ENCODE data around the gene ECEL1. TPM values are rescaled to one million over a fixed set of nuclear protein-coding genes. Genes with fewer than 3 reads are reported as not detected.

The ECEL1 gene
- total RNA-seq, 1 experiment from 2014 or later = not detected

GRCh38 chr2:232532419-232532818 is 44.8 kb upstream of the ECEL1 start:
- peak overlapping the region; percentile 27 for H3K4me2 ChIP-seq (ENCODE audit: low read depth, low read length, poor library complexity, severe bottlenecking)
- DNase-seq = peak; percentile 89
- peaks cover 19% of the 10 kb centered on the region; the same call in 1 of the 2 replicates for H4K20me1 ChIP-seq (ENCODE audit: insufficient read depth, low read depth, low read length)
- no peak overlapping the region for H3K27ac ChIP-seq (ENCODE audit: low read length)
- no peaks in the 10 kb centered on the region for H3K79me2 ChIP-seq (ENCODE audit: low read length)
- H2AFZ ChIP-seq (ENCODE audit: low read length) = no peak overlapping the region
- no peak overlapping the region for H3K9ac ChIP-seq (ENCODE audit: low read length)
- no peaks in the 10 kb centered on the region; the same call in 1 of the 2 replicates for H3K36me3 ChIP-seq (ENCODE audit: insufficient read depth, low read length)
- peaks cover 16% of the 10 kb centered on the region for H3K4me1 ChIP-seq (ENCODE audit: low read length)
- H3K9me3 ChIP-seq (ENCODE audit: low read length) = peaks cover 7% of the 10 kb centered on the region
- no peaks in the 10 kb centered on the region for H3K9me2 ChIP-seq (replicated peaks; ENCODE audit: insufficient read depth, low read length)
- H3K4me3 ChIP-seq (ENCODE audit: low read length) = no peak overlapping the region
- H3K27me3 ChIP-seq (ENCODE audit: low read length) = peaks cover 5% of the 10 kb centered on the region; the same call in 1 of the 2 replicates

DNA sequence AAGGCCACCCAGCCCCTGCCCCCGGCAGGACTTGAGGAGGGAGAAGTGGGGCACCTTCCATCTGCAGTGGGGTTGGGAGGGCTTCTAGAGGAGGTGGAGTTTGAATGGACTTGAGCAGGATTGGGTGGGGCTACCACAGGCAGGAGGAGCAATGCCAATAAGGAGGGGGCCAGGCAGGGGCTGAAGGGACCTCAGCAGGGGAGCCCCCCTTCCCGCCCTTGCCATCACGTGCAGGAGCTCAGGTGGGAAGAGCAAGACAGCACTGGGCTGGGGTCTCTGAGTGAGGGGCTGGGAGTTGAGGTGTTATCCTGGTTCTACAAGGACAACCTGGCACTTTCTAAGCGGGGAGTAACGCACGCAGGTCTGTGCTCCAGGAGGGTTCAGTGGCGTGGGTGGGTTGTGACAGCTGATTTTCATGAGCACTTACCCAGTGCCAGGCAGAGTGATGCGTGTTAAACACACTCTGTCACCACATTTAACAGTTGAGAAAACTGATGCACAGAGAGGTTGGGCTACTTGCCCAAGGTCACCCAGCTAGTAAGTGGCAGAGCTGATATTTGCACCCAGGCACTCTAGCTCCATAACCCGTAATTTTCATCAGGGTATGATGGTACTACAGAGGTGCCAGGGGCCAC is 43.1 kb upstream of the ECEL1 start:
- Histone ChIP-seq H3K4me3 (ENCODE audit: low read length) (no peak overlapping the region), H3K9ac (ENCODE audit: low read length) (no peak overlapping the region), H3K36me3 (ENCODE audit: insufficient read depth, low read length) (no peaks in the 10 kb centered on the region), H4K20me1 (ENCODE audit: insufficient read depth, low read depth, low read length) (peaks cover 9% of the 10 kb centered on the region; the same call in 1 of the 2 replicates), H3K27me3 (ENCODE audit: low read length) (0 out of 2 replicates have a peak, but pooled peaks cover 3% of the 10 kb centered on the region), H3K27ac (ENCODE audit: low read length) (no peak overlapping the region), H3K9me3 (ENCODE audit: low read length) (no peaks in the 10 kb centered on the region), H3K9me2 (replicated peaks; ENCODE audit: insufficient read depth, low read length) (no peaks in the 10 kb centered on the region), H2AFZ (ENCODE audit: low read length) (no peak overlapping the region), H3K79me2 (ENCODE audit: low read length) (no peaks in the 10 kb centered on the region), H3K4me1 (ENCODE audit: low read length) (peaks cover 16% of the 10 kb centered on the region), H3K4me2 (ENCODE audit: low read depth, low read length, poor library complexity, severe bottlenecking) (no peak overlapping the region)
- no peak for DNase-seq

DNA sequence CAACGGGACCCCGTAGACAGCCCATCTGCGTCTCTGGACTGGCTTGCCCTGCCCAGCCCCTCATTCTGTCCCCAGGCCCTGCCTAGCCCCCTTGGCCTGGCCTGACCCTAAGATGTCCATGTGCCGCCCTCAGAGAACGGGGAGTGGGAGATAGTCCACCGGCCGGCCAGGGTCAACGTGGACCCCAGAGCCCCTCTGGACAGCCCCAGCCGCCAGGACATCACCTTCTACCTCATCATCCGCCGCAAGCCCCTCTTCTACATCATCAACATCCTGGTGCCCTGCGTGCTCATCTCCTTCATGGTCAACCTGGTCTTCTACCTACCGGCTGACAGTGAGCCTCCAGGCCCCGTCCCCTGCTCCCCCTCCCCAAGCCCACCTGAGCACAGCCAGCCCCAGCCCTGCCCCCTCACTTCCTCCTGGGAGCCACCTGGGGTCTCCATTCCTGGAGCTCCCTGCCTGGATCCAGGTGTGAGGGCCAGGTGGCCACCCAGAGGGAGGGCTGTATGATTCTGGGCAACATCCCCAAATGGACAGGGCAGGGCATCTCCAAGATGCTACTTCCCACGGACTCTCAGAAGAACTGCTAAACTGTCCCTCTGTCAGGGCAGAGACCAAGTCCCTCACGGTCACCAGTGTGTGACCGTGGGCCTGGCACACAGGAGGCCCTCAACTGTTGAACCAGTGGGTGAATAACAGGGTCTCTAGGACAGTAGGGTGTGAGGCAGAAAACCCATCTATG is 42.3 kb upstream of the ECEL1 start:
- H3K27ac ChIP-seq (ENCODE audit: low read length) = no peak overlapping the region
- H2AFZ ChIP-seq (ENCODE audit: low read length) = no peak overlapping the region
- H3K79me2 ChIP-seq (ENCODE audit: low read length) = no peaks in the 10 kb centered on the region
- no peak overlapping the region for H3K4me2 ChIP-seq (ENCODE audit: low read depth, low read length, poor library complexity, severe bottlenecking)
- H3K4me1 ChIP-seq (ENCODE audit: low read length) = peaks cover 16% of the 10 kb centered on the region
- no peaks in the 10 kb centered on the region for H3K36me3 ChIP-seq (ENCODE audit: insufficient read depth, low read length)
- H3K9me3 ChIP-seq (ENCODE audit: low read length) = no peaks in the 10 kb centered on the region
- DNase-seq = no peak
- H4K20me1 ChIP-seq (ENCODE audit: insufficient read depth, low read depth, low read length) = peaks cover 9% of the 10 kb centered on the region; the same call in 1 of the 2 replicates
- no peak overlapping the region for H3K9ac ChIP-seq (ENCODE audit: low read length)
- no peaks in the 10 kb centered on the region for H3K9me2 ChIP-seq (replicated peaks; ENCODE audit: insufficient read depth, low read length)
- H3K27me3 ChIP-seq (ENCODE audit: low read length) = 0 out of 2 replicates have a peak, but pooled peaks cover 3% of the 10 kb centered on the region
- H3K4me3 ChIP-seq (ENCODE audit: low read length) = no peak overlapping the region

- Histone ChIP-seq H3K9me2 (replicated peaks; ENCODE audit: insufficient read depth, low read length) (no peaks in the 10 kb centered on the region), H4K20me1 (ENCODE audit: insufficient read depth, low read depth, low read length) (peaks cover 2% of the 10 kb centered on the region; the same call in 1 of the 2 replicates), H3K9ac (ENCODE audit: low read length) (no peak overlapping the region), H2AFZ (ENCODE audit: low read length) (no peak overlapping the region), H3K36me3 (ENCODE audit: insufficient read depth, low read length) (no peaks in the 10 kb centered on the region), H3K4me2 (ENCODE audit: low read depth, low read length, poor library complexity, severe bottlenecking) (no peak overlapping the region), H3K9me3 (ENCODE audit: low read length) (no peaks in the 10 kb centered on the region), H3K4me1 (ENCODE audit: low read length) (peaks cover 18% of the 10 kb centered on the region), H3K27me3 (ENCODE audit: low read length) (0 out of 2 replicates have a peak, but pooled peaks cover under 1% of the 10 kb centered on the region), H3K79me2 (ENCODE audit: low read length) (no peaks in the 10 kb centered on the region), H3K4me3 (ENCODE audit: low read length) (no peak overlapping the region), H3K27ac (ENCODE audit: low read length) (no peak overlapping the region)
- DNase-seq = no peak
These were observed 41.3 kb upstream of the ECEL1 start for GRCh38 chr2:232528746-232529460.

DNA sequence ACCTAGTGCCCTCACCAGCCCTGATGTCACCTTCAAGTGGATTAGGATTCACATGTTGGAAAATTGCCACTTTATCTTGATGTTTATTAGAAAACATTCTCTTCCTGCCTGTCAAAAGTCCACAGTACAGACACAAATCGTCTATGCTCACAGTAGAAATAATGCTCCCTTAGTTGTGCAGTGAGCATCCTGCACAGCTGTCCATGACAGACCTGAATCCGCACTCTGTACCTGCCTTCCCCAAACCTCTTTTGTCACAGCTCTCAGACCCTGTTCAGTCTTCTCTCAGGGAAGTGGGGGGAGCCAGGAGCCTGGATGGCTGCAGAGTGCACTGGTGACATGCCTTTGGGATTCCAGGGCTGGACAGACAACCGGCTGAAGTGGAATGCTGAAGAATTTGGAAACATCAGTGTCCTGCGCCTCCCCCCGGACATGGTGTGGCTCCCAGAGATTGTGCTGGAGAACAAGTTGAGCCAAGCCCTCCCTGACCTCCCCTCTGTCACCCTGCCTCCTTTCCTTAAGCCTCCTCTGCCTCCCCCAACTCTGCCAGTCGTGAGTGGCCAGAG is 40.4 kb upstream of the ECEL1 start:
- H3K79me2 ChIP-seq (ENCODE audit: low read length) = no peaks in the 10 kb centered on the region
- H3K36me3 ChIP-seq (ENCODE audit: insufficient read depth, low read length) = no peaks in the 10 kb centered on the region
- no peak for DNase-seq
- H3K4me2 ChIP-seq (ENCODE audit: low read depth, low read length, poor library complexity, severe bottlenecking) = no peak overlapping the region
- no peaks in the 10 kb centered on the region; the same call in 1 of the 2 replicates for H4K20me1 ChIP-seq (ENCODE audit: insufficient read depth, low read depth, low read length)
- no peaks in the 10 kb centered on the region for H3K9me3 ChIP-seq (ENCODE audit: low read length)
- no peak overlapping the region for H3K4me3 ChIP-seq (ENCODE audit: low read length)
- no peaks in the 10 kb centered on the region for H3K27me3 ChIP-seq (ENCODE audit: low read length)
- H3K9ac ChIP-seq (ENCODE audit: low read length) = no peak overlapping the region
- H3K4me1 ChIP-seq (ENCODE audit: low read length) = peaks cover 17% of the 10 kb centered on the region
- H3K27ac ChIP-seq (ENCODE audit: low read length) = no peak overlapping the region
- no peaks in the 10 kb centered on the region for H3K9me2 ChIP-seq (replicated peaks; ENCODE audit: insufficient read depth, low read length)
- no peak overlapping the region for H2AFZ ChIP-seq (ENCODE audit: low read length)

DNA sequence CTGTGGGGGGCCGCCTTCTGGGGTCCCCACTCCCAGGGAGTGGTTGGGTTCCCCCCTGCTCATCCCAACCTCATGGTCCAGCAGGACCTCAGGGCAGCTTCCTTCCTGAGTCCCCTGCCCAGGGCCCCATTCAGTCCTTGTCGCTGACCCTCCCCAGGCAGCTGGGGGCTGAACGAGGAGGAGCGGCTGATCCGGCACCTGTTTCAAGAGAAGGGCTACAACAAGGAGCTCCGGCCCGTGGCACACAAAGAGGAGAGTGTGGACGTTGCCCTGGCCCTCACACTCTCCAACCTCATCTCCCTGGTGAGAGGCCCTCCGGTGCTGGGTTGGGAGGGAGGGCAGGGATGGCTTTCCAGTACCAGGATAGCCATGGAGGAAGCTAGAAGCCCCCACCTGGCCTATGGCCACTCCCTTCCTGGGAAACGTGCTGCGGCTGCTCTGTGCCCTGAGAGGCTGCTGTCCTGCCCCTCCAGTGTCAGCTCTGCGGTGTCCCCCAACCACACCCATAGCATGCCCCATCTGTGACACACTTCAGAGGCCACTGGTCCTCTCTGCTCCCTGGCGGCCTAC is 38.8 kb upstream of the ECEL1 start:
- no peak overlapping the region for H3K9ac ChIP-seq (ENCODE audit: low read length)
- no peaks in the 10 kb centered on the region for H3K36me3 ChIP-seq (ENCODE audit: insufficient read depth, low read length)
- H3K4me2 ChIP-seq (ENCODE audit: low read depth, low read length, poor library complexity, severe bottlenecking) = no peak overlapping the region
- no peaks in the 10 kb centered on the region for H3K27me3 ChIP-seq (ENCODE audit: low read length)
- no peak overlapping the region for H2AFZ ChIP-seq (ENCODE audit: low read length)
- H4K20me1 ChIP-seq (ENCODE audit: insufficient read depth, low read depth, low read length) = no peaks in the 10 kb centered on the region; the same call in 1 of the 2 replicates
- H3K4me1 ChIP-seq (ENCODE audit: low read length) = peaks cover 5% of the 10 kb centered on the region
- DNase-seq = no peak
- H3K9me3 ChIP-seq (ENCODE audit: low read length) = no peaks in the 10 kb centered on the region
- H3K27ac ChIP-seq (ENCODE audit: low read length) = no peak overlapping the region
- no peaks in the 10 kb centered on the region for H3K79me2 ChIP-seq (ENCODE audit: low read length)
- no peak overlapping the region for H3K4me3 ChIP-seq (ENCODE audit: low read length)
- no peaks in the 10 kb centered on the region for H3K9me2 ChIP-seq (replicated peaks; ENCODE audit: insufficient read depth, low read length)

DNA sequence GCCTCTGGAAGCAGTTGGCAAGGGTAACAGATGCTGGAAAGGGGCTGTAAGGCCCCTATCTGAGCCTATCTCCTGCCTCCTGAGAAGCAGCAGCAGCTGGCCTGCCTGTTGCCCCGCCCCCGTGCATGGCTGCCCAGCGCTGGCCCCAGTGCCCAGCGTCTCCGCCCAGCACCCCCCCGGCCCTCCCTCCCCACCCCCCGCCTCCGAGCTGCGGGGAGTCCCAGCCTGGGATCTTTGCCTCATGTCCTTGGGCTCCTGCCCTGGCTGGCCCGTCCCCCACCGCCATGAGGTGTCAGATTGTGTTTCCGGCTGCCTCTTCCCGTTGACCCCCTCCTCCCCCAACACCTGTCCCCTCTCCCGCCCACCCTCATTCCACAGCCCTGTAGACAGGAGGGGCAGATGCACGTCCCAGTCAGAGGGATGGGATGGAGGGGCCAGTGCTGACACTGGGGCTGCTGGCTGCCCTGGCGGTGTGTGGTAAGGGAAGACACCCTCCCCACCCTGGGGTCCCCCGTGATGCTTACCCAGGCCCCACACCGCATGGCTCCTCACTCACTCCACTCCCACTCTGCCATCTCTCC is 38.2 kb upstream of the ECEL1 start, which contains the start of gene CHRND:
Gene CHRND, plus strand, starts transcription at position 370 of the 581 bp plus-strand sequence. Its CDS starts 56 bp downstream, at position 426.
- Histone ChIP-seq H3K27ac (ENCODE audit: low read length) (no peak within 1 kb of the TSS), H3K9ac (ENCODE audit: low read length) (no peak within 1 kb of the TSS), H3K9me2 (replicated peaks; ENCODE audit: insufficient read depth, low read length) (no peaks in the 10 kb centered on the region), H3K27me3 (ENCODE audit: low read length) (no peaks in the 10 kb centered on the region), H3K4me3 (ENCODE audit: low read length) (no peak within 1 kb of the TSS), H3K36me3 (ENCODE audit: insufficient read depth, low read length) (no peaks in the 10 kb centered on the region), H3K4me2 (ENCODE audit: low read depth, low read length, poor library complexity, severe bottlenecking) (no peak within 1 kb of the TSS), H3K9me3 (ENCODE audit: low read length) (no peaks in the 10 kb centered on the region), H3K4me1 (ENCODE audit: low read length) (peaks cover 5% of the 10 kb centered on the region), H2AFZ (ENCODE audit: low read length) (no peak within 1 kb of the TSS), H4K20me1 (ENCODE audit: insufficient read depth, low read depth, low read length) (no peaks in the 10 kb centered on the region; the same call in 1 of the 2 replicates), H3K79me2 (ENCODE audit: low read length) (no peaks in the 10 kb centered on the region)
- DNase-seq = no peak

Measured in Karpas-422 (cell line).